Smooth muscle cell (in vitro differentiated cells): ENCODE results near the gene MIPOL1. TPM values are rescaled to one million over a fixed set of nuclear protein-coding genes. Genes with fewer than 3 reads are reported as not detected.

ENCODE experiments used
- DNase-seq: peaks from one replicate; lab custom pipeline; 2025; ENCODE audit not compliant: unreplicated experiment; lab: John Stamatoyannopoulos, UW
- H2AFZ ChIP-seq: fragments of 200-600 bp; sonication (generic); 2 replicates; pipeline ENCODE4 v1.6.0; 2016; ENCODE audit warnings: antibody characterized with exemption, low read depth, mild to moderate bottlenecking
- H3F3A ChIP-seq: fragments of 200-600 bp; sonication (generic); 2 replicates; pipeline ENCODE4 v1.6.0; 2017; ENCODE audit warnings: antibody characterized with exemption, low read depth
- H3K27ac ChIP-seq: fragments of 200-600 bp; sonication (generic); 2 replicates; pipeline ENCODE4 v1.5.1; 2016; ENCODE audit warnings: low read depth, mild to moderate bottlenecking
- H3K27me3 ChIP-seq: fragments of 200-600 bp; sonication (generic); 2 replicates; pipeline ENCODE4 v1.6.1; 2016; ENCODE audit warnings: low read depth, mild to moderate bottlenecking
- H3K36me3 ChIP-seq: fragments of 200-600 bp; sonication (generic); 2 replicates; pipeline ENCODE4 v1.5.1; 2016; ENCODE audit warnings: low read depth
- H3K4me1 ChIP-seq: fragments of 200-600 bp; sonication (generic); 2 replicates; pipeline ENCODE4 v1.5.1; 2016; ENCODE audit warnings: low read depth
- H3K4me2 ChIP-seq: fragments of 200-600 bp; sonication (generic); 2 replicates; pipeline ENCODE4 v1.6.0; 2016; ENCODE audit warnings: mild to moderate bottlenecking
- H3K4me3 ChIP-seq: fragments of 200-600 bp; sonication (generic); 2 replicates; pipeline ENCODE4 v1.5.1; 2016; ENCODE audit warnings: mild to moderate bottlenecking
- H3K79me2 ChIP-seq: fragments of 200-600 bp; sonication (generic); 2 replicates; pipeline ENCODE4 v1.6.0; 2016; ENCODE audit warnings: low read depth, mild to moderate bottlenecking
- H3K9ac ChIP-seq: fragments of 200-600 bp; sonication (generic); 2 replicates; pipeline ENCODE4 v1.6.0; 2016; ENCODE audit warnings: low read depth
- H3K9me3 ChIP-seq: fragments of 200-600 bp; sonication (generic); replicated peaks from 2 replicates; pipeline ENCODE4 v1.5.1; 2016; ENCODE audit warnings: low read depth
- H4K20me1 ChIP-seq: fragments of 200-600 bp; sonication (generic); 2 replicates; pipeline ENCODE4 v1.6.0; 2016; ENCODE audit warnings: low read depth
- WGBS: methylation state at CpG from one replicate; pipeline ENCODE4 v1.1.7; 2016; ENCODE audit warnings: low lambda C conversion rate; 5-methylcytosine and 5-hydroxymethylcytosine counted together
- polyA plus RNA-seq: library from polyadenylated mRNA; unstranded; fragments of >200 nt; fragmentation: Nextera tagmentation; extraction: Ambion mirVana; gene quantifications from 2 replicates; pipeline ENCODE4 v1.2.1, GENCODE V29; 2016
- total RNA-seq: library from RNA; depleted of rRNA; stranded (reverse); fragments of >200 nt; gene quantifications from 2 replicates; pipeline ENCODE4 v1.2.3, GENCODE V29; 2014
- TF ChIP-seq, protein P1 (sequence below): fragments of 200-600 bp; sonication (generic); IDR thresholded peaks from 2 replicates; pipeline ENCODE4 v1.5.1; 2017; ENCODE audit warnings: borderline replicate concordance, mild to moderate bottlenecking, antibody characterized with exemption; ENCODE audit not compliant: insufficient read depth, poor library complexity, severe bottlenecking

MIPOL1 gene
- total and polyA plus RNA-seq, 2 experiments from 2014 or later = 3.2 to 5.1 TPM

DNA sequence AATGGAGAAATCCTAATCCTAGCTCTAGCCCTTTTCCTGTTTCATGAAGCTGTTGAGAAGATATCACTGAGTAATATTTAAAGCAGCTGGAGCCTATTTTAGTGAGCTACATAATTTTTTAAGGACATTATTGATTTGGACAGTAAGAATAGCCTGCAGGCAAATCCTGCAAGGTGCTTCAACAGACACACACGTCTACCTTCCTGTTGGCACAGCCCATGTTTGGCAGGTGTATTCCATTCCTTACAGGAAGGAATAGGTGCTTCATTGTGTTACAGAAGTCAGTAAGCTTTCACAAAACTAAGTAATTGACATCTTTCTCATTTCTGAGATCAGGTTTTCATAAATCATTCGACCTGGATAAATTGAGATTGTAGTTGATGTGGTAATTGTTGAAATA lies 346.7 kb downstream of the MIPOL1 start:
- no peak overlapping the region for H3K4me3 ChIP-seq

GRCh38 chr14:37545174-37545573 lies 347.4 kb downstream of the MIPOL1 start:
- peaks cover 6% of the 10 kb centered on the region for H3K4me1 ChIP-seq
- H2AFZ ChIP-seq = no peak overlapping the region
- H3K4me2 ChIP-seq = no peak overlapping the region
- H3K27me3 ChIP-seq = no peaks in the 10 kb centered on the region
- TF ChIP-seq, protein P1, sequence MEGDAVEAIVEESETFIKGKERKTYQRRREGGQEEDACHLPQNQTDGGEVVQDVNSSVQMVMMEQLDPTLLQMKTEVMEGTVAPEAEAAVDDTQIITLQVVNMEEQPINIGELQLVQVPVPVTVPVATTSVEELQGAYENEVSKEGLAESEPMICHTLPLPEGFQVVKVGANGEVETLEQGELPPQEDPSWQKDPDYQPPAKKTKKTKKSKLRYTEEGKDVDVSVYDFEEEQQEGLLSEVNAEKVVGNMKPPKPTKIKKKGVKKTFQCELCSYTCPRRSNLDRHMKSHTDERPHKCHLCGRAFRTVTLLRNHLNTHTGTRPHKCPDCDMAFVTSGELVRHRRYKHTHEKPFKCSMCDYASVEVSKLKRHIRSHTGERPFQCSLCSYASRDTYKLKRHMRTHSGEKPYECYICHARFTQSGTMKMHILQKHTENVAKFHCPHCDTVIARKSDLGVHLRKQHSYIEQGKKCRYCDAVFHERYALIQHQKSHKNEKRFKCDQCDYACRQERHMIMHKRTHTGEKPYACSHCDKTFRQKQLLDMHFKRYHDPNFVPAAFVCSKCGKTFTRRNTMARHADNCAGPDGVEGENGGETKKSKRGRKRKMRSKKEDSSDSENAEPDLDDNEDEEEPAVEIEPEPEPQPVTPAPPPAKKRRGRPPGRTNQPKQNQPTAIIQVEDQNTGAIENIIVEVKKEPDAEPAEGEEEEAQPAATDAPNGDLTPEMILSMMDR = no peak
- H3K9ac ChIP-seq = no peak overlapping the region
- H3F3A ChIP-seq = no peaks in the 10 kb centered on the region
- no peaks in the 10 kb centered on the region for H4K20me1 ChIP-seq
- H3K27ac ChIP-seq = no peak overlapping the region
- H3K79me2 ChIP-seq = no peaks in the 10 kb centered on the region
- H3K4me3 ChIP-seq = no peak overlapping the region
- no peaks in the 10 kb centered on the region for H3K9me3 ChIP-seq
- no peaks in the 10 kb centered on the region for H3K36me3 ChIP-seq
- DNase-seq = no peak

More for the DNA sequence above, 346.7 kb downstream of the MIPOL1 start:
- Histone ChIP-seq H2AFZ (no peak overlapping the region), H3F3A (no peaks in the 10 kb centered on the region), H4K20me1 (no peaks in the 10 kb centered on the region), H3K9me3 (no peaks in the 10 kb centered on the region), H3K9ac (no peak overlapping the region), H3K79me2 (no peaks in the 10 kb centered on the region), H3K4me1 (peaks cover 6% of the 10 kb centered on the region), H3K27ac (no peak overlapping the region), H3K4me2 (no peak overlapping the region), H3K27me3 (no peaks in the 10 kb centered on the region), H3K36me3 (no peaks in the 10 kb centered on the region)
- no peak for DNase-seq
- TF ChIP-seq, protein P1 = no peak
- WGBS = 83% methylated on average over 2 of the region's 2 CpGs

GRCh38 chr14:37546621-37547447 lies 349.1 kb downstream of the MIPOL1 start:
- H3K27ac ChIP-seq = no peak overlapping the region

More at GRCh38 chr14:37546621-37547447, 349.1 kb downstream of the MIPOL1 start:
- H3K4me1 ChIP-seq = peaks cover 6% of the 10 kb centered on the region
- H3K9me3 ChIP-seq = no peaks in the 10 kb centered on the region
- TF ChIP-seq, protein P1 = no peak
- no peaks in the 10 kb centered on the region for H3K79me2 ChIP-seq
- peak overlapping the region; percentile 60 for H3K4me2 ChIP-seq
- H4K20me1 ChIP-seq = no peaks in the 10 kb centered on the region
- H3K9ac ChIP-seq = no peak overlapping the region
- H3K4me3 ChIP-seq = peak overlapping the region; percentile 37
- no peaks in the 10 kb centered on the region for H3K27me3 ChIP-seq
- H3K36me3 ChIP-seq = no peaks in the 10 kb centered on the region
- no peak overlapping the region for H2AFZ ChIP-seq
- no peak for DNase-seq
- no peaks in the 10 kb centered on the region for H3F3A ChIP-seq
- WGBS = 34% methylated on average over 6 of the region's 6 CpGs
